Memory B cell (primary cell): Measurements from ENCODE around the gene NINL.

Source experiments
- ATAC-seq: fragments of 150-1000 bp; cut with Tn5 transposase; 2 replicates; pipeline ENCODE4 v1.10.0; 2021; ENCODE audit warnings: low read depth, mild to moderate bottlenecking, moderate library complexity
- DNase-seq, 2 donors: peaks; one replicate each; pipeline ENCODE4 v3.0.0; 2022; ENCODE audit warnings: low spot score in 2 of 2
- H3K27ac Mint-ChIP-seq: one replicate; pipeline ENCODE4 v1.8.0; 2022; ENCODE audit warnings: mild to moderate bottlenecking, moderate library complexity, mixed read lengths
- H3K27me3 Mint-ChIP-seq: one replicate; pipeline ENCODE4 v1.8.0; 2022; ENCODE audit warnings: mixed read lengths
- H3K36me3 Mint-ChIP-seq: one replicate; pipeline ENCODE4 v1.8.0; 2022; ENCODE audit warnings: mild to moderate bottlenecking, mixed read lengths
- H3K4me1 Mint-ChIP-seq: one replicate; pipeline ENCODE4 v1.8.0; 2022; ENCODE audit warnings: mixed read lengths
- H3K4me3 Mint-ChIP-seq: one replicate; pipeline ENCODE4 v1.8.0; 2022; ENCODE audit warnings: mild to moderate bottlenecking, moderate library complexity, mixed read lengths
- H3K9me3 Mint-ChIP-seq: one replicate; pipeline ENCODE4 v1.8.0; 2022; ENCODE audit warnings: mixed read lengths

Gene NINL

DNA sequence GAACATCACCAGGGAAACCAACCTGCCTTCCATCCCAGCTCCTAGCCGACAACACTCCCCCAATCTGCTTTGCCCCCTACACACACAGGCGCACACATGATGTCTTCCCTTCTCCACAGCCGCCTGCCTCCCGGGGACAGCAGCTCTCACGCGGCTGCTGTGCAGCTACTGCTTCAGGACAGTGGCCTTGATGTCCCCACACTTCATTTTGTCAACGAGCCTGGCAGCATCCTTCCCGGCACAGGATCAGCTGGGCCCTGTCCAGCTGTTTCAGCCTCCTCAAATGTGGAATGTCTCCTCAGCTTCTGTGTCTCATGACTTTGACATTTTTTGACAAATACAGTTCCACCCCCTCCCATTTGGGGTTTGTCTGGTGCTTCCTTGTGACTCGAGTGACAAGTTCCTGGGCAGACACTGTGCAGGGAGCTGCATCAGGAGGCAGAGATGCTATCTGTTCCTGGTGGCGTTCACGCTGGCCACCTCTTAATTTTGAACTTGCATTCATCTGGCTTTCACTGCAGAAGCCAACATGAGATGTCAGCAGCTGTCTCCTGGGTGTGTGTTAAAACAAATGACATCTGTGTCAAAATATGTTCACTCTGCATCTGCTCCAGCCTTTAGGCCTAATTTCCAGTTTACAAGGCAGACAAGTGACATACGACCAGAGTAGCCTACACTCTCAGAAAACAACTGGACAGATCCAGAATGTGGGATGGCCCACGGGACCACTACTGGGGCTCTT lies 120.7 kb downstream of the NINL start:
- peaks cover 2% of the 10 kb centered on the region for H3K27me3 Mint-ChIP-seq
- ATAC-seq, result no peak
- no peaks in the 10 kb centered on the region for H3K4me1 Mint-ChIP-seq
- no peak overlapping the region for H3K4me3 Mint-ChIP-seq
- H3K9me3 Mint-ChIP-seq, result no peaks in the 10 kb centered on the region
- no peaks in the 10 kb centered on the region for H3K36me3 Mint-ChIP-seq
- no peak for DNase-seq
- no peak overlapping the region for H3K27ac Mint-ChIP-seq

- H3K4me1 Mint-ChIP-seq, result no peaks in the 10 kb centered on the region
- no peaks in the 10 kb centered on the region for H3K36me3 Mint-ChIP-seq
- H3K27ac Mint-ChIP-seq, result no peak overlapping the region
- no peaks in the 10 kb centered on the region for H3K9me3 Mint-ChIP-seq
- H3K27me3 Mint-ChIP-seq, result no peaks in the 10 kb centered on the region
- H3K4me3 Mint-ChIP-seq, result no peak overlapping the region
- ATAC-seq (no peak), DNase-seq (no peak)
Observed at GRCh38 chr20:25461786-25462545, 123.4 kb downstream of the NINL start.

DNA sequence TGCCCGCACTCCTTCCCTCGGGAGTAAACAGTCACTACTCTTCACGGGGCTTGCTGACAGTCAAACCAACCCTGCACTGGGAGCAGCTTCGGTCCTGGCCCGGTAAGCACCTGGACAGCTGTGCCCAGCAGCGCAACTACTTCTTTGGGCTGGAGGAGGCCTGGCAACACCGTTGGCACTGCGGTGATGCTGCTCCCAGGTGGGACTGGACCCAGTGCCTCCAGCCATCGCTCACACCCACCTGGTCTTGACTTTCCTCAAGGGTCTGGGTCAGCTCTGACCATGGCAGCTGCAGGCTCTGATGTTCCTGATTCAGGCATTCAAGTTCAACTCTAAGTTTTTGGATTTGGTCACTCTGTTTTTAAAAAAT lies 124.1 kb downstream of the NINL start:
- no peak overlapping the region for H3K4me3 Mint-ChIP-seq
- H3K4me1 Mint-ChIP-seq, result no peaks in the 10 kb centered on the region
- DNase-seq (no peak), ATAC-seq (no peak)
- no peaks in the 10 kb centered on the region for H3K9me3 Mint-ChIP-seq
- H3K36me3 Mint-ChIP-seq, result no peaks in the 10 kb centered on the region
- no peaks in the 10 kb centered on the region for H3K27me3 Mint-ChIP-seq
- no peak overlapping the region for H3K27ac Mint-ChIP-seq

- ATAC-seq, result no peak
- no peaks in the 10 kb centered on the region for H3K4me1 Mint-ChIP-seq
- H3K4me3 Mint-ChIP-seq, result no peak overlapping the region
- no peak for DNase-seq
- no peaks in the 10 kb centered on the region for H3K27me3 Mint-ChIP-seq
- no peak overlapping the region for H3K27ac Mint-ChIP-seq
- no peaks in the 10 kb centered on the region for H3K9me3 Mint-ChIP-seq
- no peaks in the 10 kb centered on the region for H3K36me3 Mint-ChIP-seq
Observed at GRCh38 chr20:25460566-25461280, 124.6 kb downstream of the NINL start.

DNA sequence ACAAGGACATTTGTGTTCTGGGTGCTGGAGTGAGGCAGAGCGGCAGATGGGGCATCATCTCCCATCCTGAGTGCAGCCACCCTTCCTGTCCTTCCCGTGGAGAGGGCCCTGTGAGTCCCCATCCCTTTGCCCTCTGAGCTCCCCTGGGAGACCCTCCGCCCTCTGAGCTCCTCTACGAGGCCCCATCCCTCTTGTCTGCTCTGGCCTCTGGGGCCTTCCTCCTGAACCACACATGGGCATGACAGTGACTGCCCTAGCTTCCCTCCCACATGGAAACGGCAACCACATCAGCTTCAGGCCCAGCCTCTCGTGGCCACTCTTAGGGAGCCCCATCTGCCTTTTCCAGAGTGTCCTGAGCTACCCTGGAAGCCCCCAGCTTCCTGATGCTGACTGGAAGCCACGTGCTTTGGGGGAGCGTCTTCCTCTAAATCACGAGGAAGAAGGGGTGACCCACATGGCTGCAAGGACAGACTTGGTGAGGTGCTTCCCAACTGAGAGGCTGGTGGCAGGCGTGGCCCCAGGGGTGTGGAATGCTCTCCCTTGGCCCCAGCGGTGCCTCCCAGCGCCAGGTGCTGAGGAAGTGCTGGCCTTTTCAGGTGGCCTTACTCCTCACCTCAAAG lies 125.3 kb downstream of the NINL start:
- DNase-seq (no peak), ATAC-seq (no peak)
- H3K36me3 Mint-ChIP-seq, result no peaks in the 10 kb centered on the region
- no peak overlapping the region for H3K27ac Mint-ChIP-seq
- H3K9me3 Mint-ChIP-seq, result no peaks in the 10 kb centered on the region
- H3K4me3 Mint-ChIP-seq, result no peak overlapping the region
- H3K4me1 Mint-ChIP-seq, result no peaks in the 10 kb centered on the region
- peaks cover 1% of the 10 kb centered on the region for H3K27me3 Mint-ChIP-seq

GRCh38 chr20:25459111-25459830 lies 126.1 kb downstream of the NINL start:
- Mint-ChIP-seq H3K27me3 (peaks cover 1% of the 10 kb centered on the region), H3K4me3 (no peak overlapping the region), H3K27ac (no peak overlapping the region), H3K36me3 (no peaks in the 10 kb centered on the region), H3K4me1 (no peaks in the 10 kb centered on the region), H3K9me3 (no peaks in the 10 kb centered on the region)
- ATAC-seq, result no peak
- no peak for DNase-seq

DNA sequence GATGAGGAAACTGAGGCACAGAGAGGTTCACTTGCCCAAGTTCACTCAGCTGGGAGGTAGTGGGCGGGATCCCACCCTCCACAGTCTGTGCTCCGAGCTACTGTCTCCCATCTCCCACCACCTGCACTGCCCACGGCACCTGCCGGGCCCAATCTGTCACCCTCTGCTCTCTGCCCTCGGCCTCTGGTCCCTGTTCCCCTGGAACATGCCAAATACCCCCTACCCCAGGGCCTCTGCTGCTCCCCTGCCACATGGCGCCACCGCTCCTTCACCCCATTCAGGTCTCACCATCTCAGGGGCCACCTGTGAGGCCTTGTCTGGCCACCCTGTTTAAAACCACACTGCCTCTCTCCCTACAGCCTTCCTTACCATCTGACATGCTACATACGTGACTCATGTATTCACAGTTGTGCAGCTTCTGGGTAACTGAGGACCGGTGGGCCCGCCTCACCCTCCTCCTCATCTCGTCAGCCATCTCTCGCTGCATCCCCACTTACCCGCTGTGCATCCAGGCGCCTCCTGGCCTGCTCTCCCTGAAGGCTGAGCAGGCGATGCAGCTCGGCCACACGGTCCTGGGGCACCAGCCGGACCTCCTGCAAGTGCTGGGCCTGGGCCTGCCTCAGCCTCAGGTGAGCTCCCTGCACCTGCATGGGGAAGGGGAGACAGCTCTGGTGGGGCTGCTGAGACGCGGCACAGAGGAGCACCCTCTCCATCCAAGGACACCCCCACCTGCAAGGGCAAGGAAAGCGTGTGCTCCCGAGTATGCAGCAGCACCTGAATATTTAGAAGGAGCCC lies 127.2 kb downstream of the NINL start:
- DNase-seq (no peak), ATAC-seq (no peak)
- H3K27ac Mint-ChIP-seq, result no peak overlapping the region
- no peaks in the 10 kb centered on the region for H3K9me3 Mint-ChIP-seq
- H3K4me3 Mint-ChIP-seq, result no peak overlapping the region
- no peaks in the 10 kb centered on the region for H3K4me1 Mint-ChIP-seq
- no peaks in the 10 kb centered on the region for H3K36me3 Mint-ChIP-seq
- H3K27me3 Mint-ChIP-seq, result peaks cover 1% of the 10 kb centered on the region

DNA sequence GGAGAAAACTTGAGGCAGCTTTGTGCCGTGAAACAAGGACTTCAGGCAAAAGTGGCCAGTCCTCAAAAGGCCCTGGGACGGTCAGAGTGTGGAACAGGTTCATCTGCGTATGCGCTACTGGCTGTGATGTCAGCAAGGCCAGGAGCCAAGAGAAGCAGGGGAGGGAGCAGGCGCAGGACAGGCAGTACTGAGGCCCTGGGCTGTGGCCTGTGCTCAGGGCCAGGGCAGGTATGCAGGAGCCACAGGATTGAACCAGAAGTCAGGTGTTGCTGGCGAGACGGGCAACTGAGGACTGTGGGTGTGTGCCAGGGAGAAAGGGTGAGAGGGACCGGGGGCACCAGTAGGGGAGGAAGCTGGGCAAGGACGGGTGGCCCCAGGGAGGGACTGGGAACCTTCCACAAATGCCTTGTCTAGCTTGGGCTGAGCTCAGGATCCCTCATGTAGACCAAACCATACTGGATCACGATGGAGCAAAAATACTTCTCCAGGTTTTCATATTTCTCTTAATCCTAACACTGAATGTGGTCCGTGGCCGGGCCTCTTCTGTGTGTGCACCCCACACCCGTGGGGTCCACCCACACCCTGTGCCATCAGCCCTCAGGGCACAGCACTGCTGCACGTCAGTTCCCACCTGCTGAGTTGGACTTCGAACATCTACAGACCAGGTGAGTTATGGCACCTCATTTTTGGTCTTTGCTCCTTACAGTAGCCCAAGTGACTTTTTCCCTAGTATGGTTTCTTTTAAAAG lies 131.0 kb downstream of the NINL start:
- Mint-ChIP-seq H3K4me3 (no peak overlapping the region), H3K4me1 (no peaks in the 10 kb centered on the region), H3K27ac (no peak overlapping the region), H3K9me3 (no peaks in the 10 kb centered on the region), H3K27me3 (peaks cover 1% of the 10 kb centered on the region), H3K36me3 (peaks cover 2% of the 10 kb centered on the region)
- ATAC-seq (no peak), DNase-seq (no peak)

DNA sequence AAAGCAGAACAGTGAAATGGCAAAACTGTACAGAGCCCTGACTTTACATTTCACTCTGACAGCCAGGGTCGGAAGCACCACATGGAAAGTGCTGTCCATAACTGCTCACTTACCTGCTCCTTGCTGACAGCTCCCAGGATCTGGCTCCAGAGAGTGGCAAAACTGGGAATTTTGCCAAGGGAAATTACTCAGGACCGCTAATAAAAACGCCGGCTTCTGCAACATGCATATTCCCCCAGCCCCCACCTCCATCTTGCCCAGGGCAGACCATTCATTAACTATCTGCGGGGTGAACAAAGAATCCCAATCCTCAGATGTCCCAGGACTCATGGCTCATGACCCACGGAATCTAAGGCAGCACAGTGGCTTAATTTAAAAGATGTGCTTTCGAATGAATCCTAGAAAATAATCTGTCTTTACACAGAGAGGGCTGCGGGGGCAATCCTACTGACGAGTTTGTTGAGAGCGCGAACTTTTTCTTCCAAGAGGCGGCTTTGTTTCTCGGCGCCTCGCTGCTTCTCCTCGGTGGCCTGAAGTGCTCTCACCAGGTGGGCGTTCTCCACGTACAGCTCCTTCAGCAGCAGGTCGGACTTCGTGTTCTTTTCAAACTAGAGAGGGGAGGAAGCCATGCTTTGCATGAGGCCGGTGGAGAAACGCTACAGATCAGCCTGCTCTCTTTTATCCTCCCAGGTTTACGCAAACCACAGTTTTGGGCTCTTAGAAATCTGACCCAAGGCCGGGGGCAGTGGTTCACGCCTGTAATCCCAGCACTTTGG lies 132.1 kb downstream of the NINL start:
- Mint-ChIP-seq H3K4me3 (no peak overlapping the region), H3K27ac (no peak overlapping the region), H3K27me3 (peaks cover 1% of the 10 kb centered on the region), H3K4me1 (no peaks in the 10 kb centered on the region), H3K9me3 (peaks cover 4% of the 10 kb centered on the region), H3K36me3 (peaks cover 10% of the 10 kb centered on the region)
- ATAC-seq (no peak), DNase-seq (no peak)

DNA sequence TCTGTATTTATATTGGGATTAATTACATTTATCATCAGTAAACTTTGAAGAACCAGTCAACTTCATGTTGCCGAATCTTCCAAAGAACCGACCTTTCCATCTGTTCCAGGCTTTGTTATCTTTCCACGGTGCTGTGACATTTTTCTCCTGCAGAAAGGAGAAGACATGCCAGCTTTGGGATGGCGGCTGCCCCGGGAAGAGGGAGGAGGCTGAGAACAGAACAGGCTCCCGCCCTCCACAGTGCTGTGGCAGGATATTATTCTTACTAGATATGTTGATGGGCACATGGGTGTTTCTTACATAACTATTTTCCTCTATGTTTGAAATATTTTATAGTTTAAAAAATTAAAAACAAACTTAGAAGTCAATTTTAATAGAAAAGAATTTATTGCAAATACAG lies 133.0 kb downstream of the NINL start:
- peaks cover 5% of the 10 kb centered on the region for H3K9me3 Mint-ChIP-seq
- no peak for ATAC-seq
- H3K27me3 Mint-ChIP-seq, result peaks cover 1% of the 10 kb centered on the region
- H3K4me3 Mint-ChIP-seq, result no peak overlapping the region
- H3K4me1 Mint-ChIP-seq, result no peaks in the 10 kb centered on the region
- H3K27ac Mint-ChIP-seq, result no peak overlapping the region
- H3K36me3 Mint-ChIP-seq, result peaks cover 11% of the 10 kb centered on the region
- DNase-seq, result no peak

DNA sequence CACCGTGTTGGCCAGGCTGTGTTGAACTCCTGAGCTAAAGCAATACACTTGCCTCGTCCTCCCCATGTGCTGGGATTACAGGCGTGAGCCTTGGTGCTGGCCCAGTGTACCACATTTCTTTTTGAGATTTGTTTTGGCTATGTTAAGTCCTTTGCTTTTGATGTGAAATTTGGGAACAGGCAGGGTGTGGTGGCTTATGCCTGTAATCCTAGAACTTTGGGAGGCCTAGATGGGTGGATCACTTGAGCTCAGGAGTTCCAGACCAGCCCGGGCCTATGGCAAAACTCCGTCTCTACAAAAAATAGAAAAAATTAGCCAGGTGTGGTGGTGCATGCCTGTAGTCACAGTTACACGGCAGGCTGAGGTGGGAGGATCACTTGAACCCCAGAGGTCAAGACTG lies 137.7 kb downstream of the NINL start:
- DNase-seq, result no peak
- Mint-ChIP-seq H3K27me3 (no peaks in the 10 kb centered on the region), H3K4me1 (no peaks in the 10 kb centered on the region), H3K27ac (no peak overlapping the region), H3K36me3 (peaks cover 16% of the 10 kb centered on the region), H3K4me3 (no peak overlapping the region), H3K9me3 (peaks cover 5% of the 10 kb centered on the region)
- no peak for ATAC-seq

DNA sequence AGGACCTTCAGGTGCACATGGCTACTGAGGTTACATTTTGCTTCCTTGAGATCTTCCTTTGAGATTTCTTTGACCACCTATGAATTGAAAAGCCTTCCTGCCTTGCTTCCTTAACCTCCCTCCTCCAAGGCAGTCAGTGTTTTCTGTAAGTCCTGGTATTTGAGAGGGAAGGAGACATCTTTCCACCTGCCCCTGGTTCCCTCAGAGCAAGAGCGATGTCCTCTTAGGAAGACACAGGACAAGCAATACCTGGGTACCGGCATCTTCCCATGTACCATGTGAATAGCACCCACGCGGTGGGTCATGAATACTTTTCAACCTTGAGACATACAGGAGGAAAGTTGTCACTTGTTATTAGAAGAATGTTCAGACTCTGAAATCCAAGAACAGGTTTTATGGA lies 140.8 kb downstream of the NINL start:
- H3K4me1 Mint-ChIP-seq, result peaks cover under 1% of the 10 kb centered on the region
- peaks cover 5% of the 10 kb centered on the region for H3K9me3 Mint-ChIP-seq
- no peak overlapping the region for H3K27ac Mint-ChIP-seq
- no peak overlapping the region for H3K4me3 Mint-ChIP-seq
- H3K27me3 Mint-ChIP-seq, result no peaks in the 10 kb centered on the region
- DNase-seq (no peak), ATAC-seq (no peak)
- H3K36me3 Mint-ChIP-seq, result peaks cover 15% of the 10 kb centered on the region
